HG02938 (cell line): ENCODE measurements around the gene SLAMF8.

Experiments
- ATAC-seq: cut with Tn5 transposase; IDR thresholded peaks from one replicate; pipeline ENCODE4 v1.9.1; 2021; ENCODE audit warnings: mild to moderate bottlenecking, moderate library complexity; ENCODE audit not compliant: unreplicated experiment

SLAMF8 gene

DNA sequence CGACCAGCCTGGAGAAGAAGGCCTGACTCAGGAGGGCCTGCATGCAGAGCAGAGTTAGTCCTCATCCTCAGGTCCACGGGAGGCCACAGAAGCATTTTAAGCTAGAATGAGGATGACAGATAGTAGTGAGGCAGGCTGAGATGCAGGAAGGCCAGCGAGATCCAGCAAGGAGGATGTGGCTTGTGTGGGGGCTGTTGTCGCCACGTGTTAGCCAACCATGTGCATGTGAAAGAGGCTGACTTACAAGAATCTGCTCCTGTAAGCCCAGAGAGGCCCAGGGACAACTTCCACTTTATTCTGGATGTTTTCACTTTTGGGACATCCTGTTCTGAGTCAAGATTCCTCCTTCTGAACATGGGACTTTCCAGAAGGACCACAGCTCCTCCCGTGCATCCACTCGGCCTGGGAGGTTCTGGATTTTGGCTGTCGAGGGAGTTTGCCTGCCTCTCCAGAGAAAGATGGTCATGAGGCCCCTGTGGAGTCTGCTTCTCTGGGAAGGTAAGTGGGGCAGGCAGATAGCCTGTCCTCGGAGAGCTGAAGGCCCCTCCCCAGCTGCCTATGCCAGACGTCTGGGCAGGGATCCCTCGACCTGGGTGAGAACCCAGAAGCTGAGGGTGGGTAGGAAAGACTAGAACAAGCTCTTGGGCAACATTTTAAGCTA is at the start of gene SLAMF8:
Gene SLAMF8 (plus strand): TSS at position 433 of the 661 bp plus-strand sequence. CDS start 26 bp downstream, at position 459.
- ATAC-seq, result no peak

DNA sequence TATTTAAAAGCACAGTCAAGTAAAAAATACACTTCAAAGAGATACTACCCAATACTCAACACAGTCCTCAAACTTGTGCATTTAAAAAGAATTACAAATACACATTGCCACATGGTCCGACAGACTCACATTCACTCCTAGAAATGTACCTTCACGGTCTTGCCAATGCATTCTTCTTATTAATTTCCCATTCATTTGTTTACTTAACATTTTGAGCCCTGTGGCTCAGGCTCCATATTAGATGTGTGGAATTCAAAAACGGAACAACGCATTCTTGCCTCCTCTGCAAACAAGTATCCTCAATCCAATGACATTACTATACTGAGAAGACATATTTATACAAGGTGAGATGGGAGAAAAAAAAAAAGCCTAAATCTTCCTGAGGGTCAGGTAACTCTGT is 48.4 kb upstream of the SLAMF8 start:
- ATAC-seq, result no peak

DNA sequence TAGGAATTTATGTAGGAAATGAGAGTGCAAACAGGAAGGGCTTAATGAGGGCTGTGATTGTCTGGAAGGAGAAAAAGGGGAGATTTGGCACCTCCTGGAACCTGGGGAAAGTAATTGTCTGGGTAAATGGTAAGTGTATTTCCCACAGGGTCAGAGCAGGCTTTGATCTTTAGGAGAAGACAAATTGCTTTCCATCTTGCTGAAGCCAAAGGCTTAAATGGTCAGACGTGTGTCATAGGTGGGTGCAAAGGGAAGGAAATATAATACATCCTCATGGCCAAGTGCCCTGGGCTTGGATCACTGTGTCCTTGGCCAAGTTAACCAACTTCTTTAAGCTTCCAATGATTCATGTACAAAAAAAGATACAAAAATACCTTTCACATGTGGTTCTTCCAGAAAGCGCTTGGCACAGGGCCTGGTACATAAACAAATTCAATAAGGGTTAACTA is 47.2 kb upstream of the SLAMF8 start:
- no peak for ATAC-seq

DNA sequence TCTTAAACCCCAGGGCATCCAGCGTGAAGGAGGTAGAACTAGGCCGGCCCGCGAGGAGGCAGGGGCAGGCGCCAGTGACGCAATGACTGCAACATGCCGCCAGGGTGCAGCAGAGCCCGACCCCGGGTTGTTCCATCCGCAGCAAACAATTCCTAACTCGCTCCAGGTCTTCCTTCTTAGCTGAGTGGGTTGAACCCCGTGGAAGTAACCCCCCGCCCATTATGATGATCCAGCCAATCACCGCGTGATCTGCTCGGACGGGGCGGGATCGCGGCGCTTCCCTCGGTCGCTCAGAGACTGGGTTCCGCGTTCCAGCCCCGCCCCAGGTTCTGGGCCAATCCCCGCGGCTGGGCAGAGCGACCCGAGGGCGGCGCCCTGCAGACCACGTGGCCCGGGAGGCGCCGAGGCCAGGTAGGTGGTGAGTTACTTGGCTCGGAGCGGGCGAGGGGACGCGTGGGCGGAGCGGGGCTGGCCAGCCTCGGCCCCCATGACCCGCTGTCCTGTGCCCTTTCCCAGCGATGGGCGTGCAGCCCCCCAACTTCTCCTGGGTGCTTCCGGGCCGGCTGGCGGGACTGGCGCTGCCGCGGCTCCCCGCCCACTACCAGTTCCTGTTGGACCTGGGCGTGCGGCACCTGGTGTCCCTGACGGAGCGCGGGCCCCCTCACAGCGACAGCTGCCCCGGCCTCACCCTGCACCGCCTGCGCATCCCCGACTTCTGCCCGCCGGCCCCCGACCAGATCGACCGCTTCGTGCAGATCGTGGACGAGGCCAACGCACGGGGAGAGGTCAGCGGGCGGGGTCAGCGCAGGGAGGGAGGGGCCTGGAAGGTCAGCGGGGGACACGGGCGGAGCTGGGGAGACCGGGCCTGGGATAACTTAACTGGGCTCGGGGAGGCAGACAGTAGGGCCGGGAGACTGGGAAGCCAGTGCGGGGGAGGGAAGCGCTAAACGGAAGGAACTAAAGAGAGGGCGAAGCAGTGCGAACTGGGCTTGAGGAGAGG is 45.8 kb upstream of the SLAMF8 start, which contains the start of gene DUSP23:
Gene DUSP23 (plus strand): TSS at position 380 of the 1,000 bp plus-strand sequence. CDS start 139 bp downstream, at position 519.
- ATAC-seq, result peak; percentile 96

DNA sequence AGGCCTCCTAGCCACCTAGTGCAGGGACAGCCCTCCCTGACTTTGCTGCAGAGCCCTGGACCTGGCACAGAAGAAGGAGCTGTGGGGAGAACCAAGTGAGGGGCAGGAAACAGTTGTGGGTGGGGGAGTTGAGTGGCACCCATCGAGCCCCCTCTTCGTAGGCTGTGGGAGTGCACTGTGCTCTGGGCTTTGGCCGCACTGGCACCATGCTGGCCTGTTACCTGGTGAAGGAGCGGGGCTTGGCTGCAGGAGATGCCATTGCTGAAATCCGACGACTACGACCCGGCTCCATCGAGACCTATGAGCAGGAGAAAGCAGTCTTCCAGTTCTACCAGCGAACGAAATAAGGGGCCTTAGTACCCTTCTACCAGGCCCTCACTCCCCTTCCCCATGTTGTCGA is 44.7 kb upstream of the SLAMF8 start:
- ATAC-seq, result no peak

DNA sequence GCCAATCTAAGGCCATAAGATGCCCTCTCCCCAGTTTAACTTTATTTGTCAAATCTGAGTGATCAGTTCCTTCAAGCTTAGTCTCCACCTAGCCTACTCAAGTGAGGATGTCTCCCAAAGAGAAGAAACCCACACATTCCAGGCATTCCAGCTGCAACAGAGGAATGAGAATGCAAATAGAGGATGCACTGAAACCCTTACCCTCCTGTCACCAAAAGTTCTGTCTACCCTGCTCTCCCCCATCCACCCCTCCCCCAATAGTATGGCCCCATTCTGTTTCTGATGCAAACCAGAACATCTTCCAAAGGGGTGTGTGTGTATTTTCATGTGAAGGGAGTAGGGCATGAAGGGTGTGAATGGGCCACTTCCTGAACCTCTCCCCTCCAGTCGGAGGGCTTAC is 42.9 kb upstream of the SLAMF8 start:
- no peak for ATAC-seq

DNA sequence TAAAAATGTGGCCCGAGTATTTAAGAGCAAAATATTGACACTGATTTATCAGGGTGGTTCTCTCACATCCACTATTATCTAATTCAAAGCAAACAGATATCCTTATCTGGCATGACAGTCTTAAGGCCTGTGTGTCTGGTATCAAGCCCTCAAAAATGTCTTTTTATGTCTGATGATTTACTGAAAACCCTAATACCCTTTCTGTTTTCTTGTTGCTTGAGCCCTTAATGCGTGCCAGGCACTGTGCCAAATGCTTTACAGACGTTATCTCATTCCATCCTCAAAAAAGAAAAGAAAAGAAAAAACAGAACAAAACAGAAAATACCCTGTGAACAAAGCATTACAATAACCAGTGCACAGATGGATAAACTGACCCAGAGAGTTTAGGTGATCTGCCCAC is 40.2 kb upstream of the SLAMF8 start:
- ATAC-seq, result no peak

DNA sequence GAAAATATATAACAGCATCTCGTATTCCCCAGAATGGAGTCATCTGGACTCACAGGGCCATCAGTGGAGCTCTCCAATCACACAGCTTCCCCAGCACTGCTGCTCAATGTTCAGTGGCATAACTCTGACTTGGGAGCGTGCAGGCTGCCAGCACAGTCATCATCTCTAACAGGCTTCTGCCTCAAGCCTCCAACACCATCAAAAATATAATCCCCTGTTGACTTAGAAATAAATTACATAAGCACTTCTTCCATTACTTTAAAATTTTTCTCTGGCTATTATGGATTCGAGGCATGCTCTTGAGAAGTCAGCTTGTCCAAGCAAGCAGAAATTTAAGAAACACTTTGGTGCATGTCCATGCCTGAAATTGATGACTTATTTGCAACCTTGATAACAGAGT is 39.7 kb upstream of the SLAMF8 start:
- ATAC-seq, result no peak

DNA sequence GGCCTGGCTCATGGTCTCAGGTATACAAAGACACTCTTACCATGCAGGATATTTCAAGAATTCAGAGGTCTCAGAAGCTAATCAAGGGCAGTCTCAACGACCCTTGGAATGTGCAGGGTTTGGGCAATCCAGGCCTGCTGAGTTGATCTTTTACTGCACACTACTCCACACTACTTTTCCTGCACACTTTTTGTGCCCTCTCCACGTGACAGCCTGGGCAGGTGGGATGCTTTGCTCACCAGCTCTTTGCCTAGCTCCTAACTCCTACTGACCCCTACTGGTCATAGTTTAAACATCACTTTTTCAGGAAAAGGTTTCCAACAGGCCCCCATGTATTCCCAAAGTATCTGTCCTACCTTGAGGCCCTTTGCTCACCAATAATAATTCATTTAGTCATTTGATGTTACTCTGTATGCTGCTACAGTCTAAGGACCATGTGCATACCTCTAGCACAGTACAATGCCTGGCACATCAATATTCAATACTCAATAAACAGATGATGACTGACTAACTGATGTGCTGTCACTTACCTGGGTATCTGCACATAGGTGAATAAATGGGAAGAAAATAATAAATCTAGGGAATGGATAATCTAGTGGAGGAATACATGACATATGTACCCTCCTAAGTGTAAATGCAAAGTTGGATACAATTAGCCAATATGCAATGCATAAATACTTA is 36.3 kb upstream of the SLAMF8 start:
- ATAC-seq, result no peak

DNA sequence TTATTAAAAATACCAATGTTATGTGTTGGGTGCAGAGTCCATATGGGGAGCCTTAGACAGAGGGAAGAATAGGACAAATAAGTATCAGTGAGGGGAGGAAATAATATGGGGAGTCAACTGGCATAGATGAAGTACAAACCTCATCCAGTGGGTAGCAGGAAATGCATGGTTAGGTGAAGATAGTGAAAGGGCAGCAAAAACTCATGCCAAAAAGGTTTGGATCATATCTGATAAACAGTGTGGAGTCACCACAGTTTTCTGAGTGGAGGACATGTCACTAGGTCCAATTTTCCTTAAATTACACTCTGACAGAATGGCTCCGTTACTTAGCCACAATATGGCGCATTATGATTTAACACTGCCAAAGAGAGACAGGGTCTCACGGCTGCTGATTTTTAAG is 35.6 kb upstream of the SLAMF8 start:
- no peak for ATAC-seq

DNA sequence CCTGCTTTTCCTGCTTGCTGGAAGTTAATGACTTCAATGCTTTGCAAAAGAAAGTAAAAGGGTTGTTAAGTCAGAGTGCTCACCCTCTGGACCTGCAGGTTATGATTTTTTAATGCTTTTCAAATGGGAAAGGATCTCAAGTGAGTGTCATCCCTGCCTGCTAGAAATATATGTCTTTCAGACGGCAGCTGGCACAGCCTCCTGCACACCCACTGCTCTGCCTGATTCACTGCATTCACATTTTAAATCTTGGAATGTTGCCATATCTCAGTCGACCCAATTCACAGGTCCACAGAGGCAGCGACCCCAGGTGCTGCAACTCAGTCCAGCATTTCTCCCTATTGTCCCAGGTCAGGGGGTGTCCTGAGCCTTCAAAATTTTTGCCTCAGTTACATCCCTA is 35.2 kb upstream of the SLAMF8 start:
- ATAC-seq, result no peak

DNA sequence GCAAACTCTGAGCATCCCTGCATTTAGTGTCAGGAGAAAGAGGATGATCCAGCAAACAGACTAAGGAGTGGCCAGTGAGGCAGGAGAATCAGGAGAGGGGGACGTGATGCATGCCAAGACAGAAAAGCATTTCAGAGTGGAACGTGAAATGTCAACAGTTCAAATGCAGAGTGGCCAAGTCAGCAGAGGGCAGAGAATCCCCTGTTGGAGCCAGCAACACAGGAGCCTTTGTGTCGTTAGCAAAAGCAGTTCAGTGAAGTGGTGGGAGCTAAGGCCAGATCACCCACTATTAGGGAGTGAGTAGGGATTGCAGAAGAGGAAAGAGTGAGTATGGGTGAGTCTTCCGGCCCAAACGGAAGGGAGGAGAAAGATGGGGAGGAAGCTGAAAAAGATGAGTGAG is 31.1 kb upstream of the SLAMF8 start:
- no peak for ATAC-seq

DNA sequence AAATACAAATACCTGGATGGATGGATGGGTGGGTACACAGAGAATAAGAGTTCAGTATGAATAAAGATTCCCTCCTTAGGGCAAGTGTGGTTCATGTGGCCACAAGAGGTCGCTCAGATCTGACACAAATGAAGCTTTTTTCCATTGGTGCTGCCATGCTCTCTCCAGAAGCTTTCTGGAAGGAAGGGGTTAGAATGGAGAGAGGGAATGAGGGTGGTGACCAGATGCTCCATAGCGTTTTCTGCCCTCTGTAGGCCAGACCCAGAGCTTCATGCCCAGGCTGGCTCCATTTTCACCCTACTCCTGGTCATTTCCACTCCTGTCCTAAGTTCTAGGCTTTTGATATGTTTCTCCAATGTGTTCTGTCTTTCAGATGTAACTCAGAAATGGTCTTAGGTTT is 27.8 kb upstream of the SLAMF8 start:
- no peak for ATAC-seq

DNA sequence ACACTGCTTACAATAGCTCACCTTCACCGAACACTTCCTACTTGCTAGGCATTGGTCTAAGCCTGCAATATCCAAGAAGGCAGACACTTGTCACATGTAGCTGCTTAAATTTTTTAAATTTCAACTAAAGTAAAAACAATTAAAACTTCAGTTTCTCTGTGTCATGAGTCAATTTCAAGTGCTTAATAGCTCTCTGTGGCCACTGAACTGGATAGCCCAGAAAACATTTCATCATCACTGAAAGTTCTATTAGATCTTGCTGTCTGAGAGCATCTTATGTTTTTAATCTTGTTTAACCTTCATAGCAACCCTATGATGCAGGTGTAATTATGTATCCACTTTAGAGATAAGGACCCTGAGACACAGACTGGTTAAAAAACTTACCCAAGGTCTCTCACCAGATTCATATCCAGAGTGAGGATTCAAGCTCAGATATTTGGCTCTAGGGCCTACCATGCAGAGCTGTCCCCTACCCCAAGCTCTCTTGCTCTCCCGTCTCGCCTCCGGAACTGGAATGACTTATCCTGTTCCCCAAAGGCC is 27.2 kb upstream of the SLAMF8 start:
- ATAC-seq, result no peak

DNA sequence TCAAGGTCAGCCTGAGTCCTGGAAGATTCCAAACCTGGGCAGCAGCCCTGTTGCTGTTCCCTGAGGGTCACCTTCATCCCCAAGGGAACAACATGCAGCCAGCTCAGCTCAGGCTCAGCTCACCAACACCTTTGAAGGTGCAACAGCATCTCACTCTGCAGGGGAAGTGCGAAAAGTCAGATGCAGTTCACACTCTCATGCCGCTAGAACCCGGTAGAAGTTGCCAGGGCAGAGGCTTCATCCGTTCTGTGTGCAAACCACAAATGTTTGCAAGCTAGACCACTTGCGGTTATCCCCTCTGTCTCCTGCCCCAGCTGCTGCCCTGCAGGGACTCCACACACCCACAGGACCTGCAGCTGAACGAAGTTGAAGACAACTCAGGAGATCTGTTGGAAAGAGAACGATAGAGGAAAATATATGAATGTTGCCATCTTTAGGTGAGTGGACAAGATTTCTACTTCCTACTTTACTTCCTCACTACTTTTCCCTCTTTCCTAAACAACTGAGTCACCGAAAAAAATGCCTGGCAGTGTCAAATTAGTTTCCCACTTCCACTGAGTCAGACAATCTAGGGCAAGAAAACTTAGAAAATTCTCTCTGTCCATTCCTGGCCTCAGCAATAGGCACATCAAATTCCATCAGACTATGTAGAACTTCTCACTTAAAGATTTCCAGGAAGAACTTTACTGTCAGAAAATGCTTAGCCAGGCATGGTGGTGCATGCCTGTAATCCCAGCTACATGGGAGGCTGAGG is 26.3 kb upstream of the SLAMF8 start:
- ATAC-seq, result no peak

DNA sequence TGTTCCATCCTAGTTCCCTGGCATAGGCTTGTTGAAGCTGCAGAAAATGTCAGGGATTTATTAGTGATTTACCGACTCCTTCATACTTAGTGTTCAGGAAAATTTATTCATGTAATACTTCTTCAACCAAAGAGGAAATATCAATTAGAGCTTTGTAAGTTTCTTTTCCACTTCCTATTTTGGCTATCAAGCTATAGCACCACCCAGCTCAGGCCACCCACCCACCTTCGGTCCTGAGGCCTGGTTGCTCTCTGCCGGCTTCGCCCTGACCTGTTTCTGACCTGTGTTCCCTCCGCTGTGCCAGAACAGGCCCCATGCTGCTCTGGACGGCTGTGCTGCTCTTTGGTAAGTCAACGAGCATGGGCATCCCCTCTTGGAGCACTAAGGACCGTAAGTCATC is 24.6 kb upstream of the SLAMF8 start, which contains the start of gene FCRL6:
Gene FCRL6 (plus strand): TSS at position 250 of the 400 bp plus-strand sequence. CDS start 65 bp downstream, at position 315.
- ATAC-seq, result no peak

DNA sequence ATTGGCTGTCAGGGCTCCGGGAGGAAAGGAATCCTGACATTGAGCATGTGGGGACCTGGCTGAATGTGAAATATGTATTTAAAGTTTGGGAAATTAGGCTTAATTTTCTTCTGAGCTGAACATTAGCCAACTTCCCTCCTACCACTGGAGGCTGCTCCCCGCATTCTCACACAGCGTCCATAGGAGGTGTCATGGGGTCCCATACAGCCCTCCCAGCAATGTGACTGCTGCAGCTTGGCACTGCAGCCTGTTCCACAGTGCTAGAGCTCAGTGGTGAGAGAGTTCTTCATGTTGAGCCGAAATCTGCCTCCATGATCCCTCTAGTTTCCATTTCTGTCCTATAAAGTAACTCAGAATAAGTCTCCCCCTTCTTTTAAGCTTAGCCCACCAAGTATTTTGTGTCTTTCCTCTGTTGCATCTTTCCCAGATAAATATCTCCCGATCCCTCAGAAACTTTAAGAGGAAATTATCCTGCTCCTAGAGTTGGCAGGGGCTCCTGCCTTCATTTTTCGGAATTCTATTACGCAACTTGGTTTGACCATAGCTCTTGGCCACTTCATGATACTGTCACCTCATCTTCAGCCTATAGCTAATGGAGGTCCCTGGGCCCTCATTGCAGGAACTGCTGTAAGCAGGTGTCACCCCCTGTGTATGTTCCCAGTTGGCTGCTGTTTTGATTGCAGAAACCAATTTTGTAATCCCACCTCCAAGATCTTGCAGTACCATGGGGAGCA is 22.6 kb upstream of the SLAMF8 start:
- ATAC-seq, result no peak

DNA sequence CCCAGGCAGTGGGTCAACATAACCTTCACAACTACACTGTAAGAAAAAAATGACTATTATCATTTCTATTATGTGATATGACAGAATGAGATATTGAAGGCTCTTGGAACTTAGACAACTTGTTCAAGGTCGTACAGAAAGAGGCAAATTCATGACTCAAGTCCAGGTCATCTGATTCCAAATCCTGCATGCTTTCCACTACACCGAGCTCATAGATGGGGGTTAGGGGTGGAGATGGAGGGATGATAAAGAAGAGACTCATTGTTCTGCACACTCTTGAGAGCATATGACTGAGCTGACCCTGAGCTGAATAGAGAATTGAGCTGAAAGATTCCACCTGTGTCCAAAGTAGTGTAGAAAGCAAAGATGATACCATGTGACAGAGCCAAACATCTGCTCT is 21.7 kb upstream of the SLAMF8 start:
- no peak for ATAC-seq

DNA sequence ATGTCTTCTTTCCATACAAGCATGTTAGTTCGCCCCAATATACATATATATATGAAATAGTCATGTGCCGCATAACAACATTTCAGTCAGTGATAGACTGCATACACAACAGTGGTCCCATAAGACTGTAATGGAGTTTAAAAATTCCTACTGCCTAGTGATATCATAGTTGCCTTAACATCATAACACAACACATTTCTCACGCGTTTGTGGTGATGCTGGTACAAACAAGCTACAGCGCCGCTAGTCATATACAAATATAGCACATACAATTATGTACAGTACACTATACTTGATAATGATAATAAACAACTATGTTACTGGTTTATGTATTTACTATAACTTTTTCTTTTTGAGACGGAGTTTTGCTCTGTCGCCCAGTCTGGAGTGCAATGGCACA is 10.7 kb upstream of the SLAMF8 start:
- ATAC-seq, result no peak
